Ovary (tissue), 9 donors: ENCODE data around the gene MOG. TPM values are rescaled to one million over a fixed set of nuclear protein-coding genes. Genes with fewer than 3 reads are reported as not detected.

ENCODE experiments used
- DNase-seq, 5 donors: peaks; one replicate each; pipeline ENCODE4 v3.0.0-alpha.2; 2019 to 2020
- H3K27ac ChIP-seq, 2 donors: fragments of 200-600 bp; one replicate each; pipeline versions ENCODE4 v1.5.1 to v1.8.0; 2019 to 2022
- H3K27me3 ChIP-seq: fragments of 200-600 bp; one replicate; pipeline ENCODE4 v1.8.0; 2022
- H3K36me3 ChIP-seq: fragments of 200-600 bp; sonication (generic); one replicate; pipeline ENCODE4 v1.5.1; 2019
- H3K4me1 ChIP-seq: one replicate; pipeline ENCODE4 v1.8.1; 2013; ENCODE audit warnings: mild to moderate bottlenecking, moderate library complexity; ENCODE audit not compliant: insufficient read depth
- H3K4me3 ChIP-seq: fragments of 200-600 bp; sonication (generic); one replicate; pipeline ENCODE4 v1.5.1; 2017
- H3K9me3 ChIP-seq, 2 donors: fragments of 200-600 bp in 1 of 2; sonication (generic) in 1 of 2; one replicate each; pipeline versions ENCODE4 v1.5.1 to v1.8.1; 2013 to 2019; ENCODE audit warnings: mild to moderate bottlenecking in 1 of 2, moderate library complexity in 1 of 2
- EP300 ChIP-seq: sonication (generic); formaldehyde crosslinking; IDR thresholded peaks from one replicate; pipeline ENCODE4 v1.6.1; 2017; ENCODE audit warnings: antibody characterized with exemption
- POLR2A ChIP-seq: fragments of 450-650 bp; IDR thresholded peaks from one replicate; pipeline ENCODE4 v1.6.1; 2017; ENCODE audit warnings: antibody characterized with exemption, mild to moderate bottlenecking, moderate library complexity
- WGBS, 3 donors: extraction: QIAGEN DNeasy Blood & Tissue Kit in 1 of 3; methylation state at CpG; one replicate each; pipeline versions ENCODE4 v1.1.5 to v1.1.7; 2013 to 2017; 5-methylcytosine and 5-hydroxymethylcytosine counted together
- intact Hi-C, 4 donors: fragments of 100-400 bp; cut with DNase I; formaldehyde crosslinking; loops; one replicate each; pipeline versions ENCODE4 v1.11.0 to v1.15.1; 2022 to 2023
- polyA plus RNA-seq, 2 donors: library from polyadenylated mRNA; stranded (reverse); fragments of 200-250 nt in 1 of 2; fragments of 350-450 nt in 1 of 2; fragmentation: Illumina TruSeq in 1 of 2; extraction: RNeasy Lipid Tissue Mini Kit (QIAGEN cat#74804) in 1 of 2; gene quantifications; one replicate each; pipeline ENCODE4 v1.2.3, GENCODE V29; 2013 to 2014
- total RNA-seq, 7 donors: library from RNA; depleted of rRNA in 2 of 7; stranded (reverse); fragments of >200 nt in 2 of 7; fragmentation: NEBNext Ultra II Directional in 3 of 7; extraction: Animal tissue kit (Norgen Biotek cat#: 25700) in 3 of 7; gene quantifications; one replicate each; pipeline versions ENCODE4 v1.1.0 to v1.2.4, GENCODE V29; 2016 to 2023
- TF ChIP-seq, protein P1 (sequence below), 3 donors: fragments of 450-650 bp in 2 of 3; fragments of 200-600 bp in 1 of 3; IDR thresholded peaks; one replicate each; pipeline versions ENCODE4 v1.5.1 to v1.8.0; 2016 to 2022; ENCODE audit warnings: antibody characterized with exemption in 3 of 3, mild to moderate bottlenecking in 1 of 3
- donor health status: DM: no; HTN: no; CAD: no; lungs with moderate emphysema.
- donor health status: DM: no; HTN: no; CAD: no.
- donor health status: Bipolar disorder and iron deficiency.
- donor health status: DM: yes; HTN: yes; CAD: no.
- donor health status: DM: no; HTN: no; CAD: no.
- donor health status: DM: yes; HTN: yes; CAD: no.

Gene MOG
- total and polyA plus RNA-seq, 9 donors: 0.05 to 0.13 TPM; not detected in 7

- no peaks in the 10 kb centered on the region for H3K9me3 ChIP-seq
- peak; percentile 71 to 81 (median 78) for DNase-seq
- no peaks in the 10 kb centered on the region for H3K27me3 ChIP-seq
- H3K36me3 ChIP-seq: no peaks in the 10 kb centered on the region
- WGBS, 3 donors: 3 to 4% (median 4%) methylated on average over 24 to 53 of the region's 53 CpGs
- intact Hi-C loops: no loop called here
- H3K4me1 ChIP-seq: peaks cover 11% of the 10 kb centered on the region
- TF ChIP-seq POLR2A (no peak), EP300 (no peak)
- TF ChIP-seq, protein P1, sequence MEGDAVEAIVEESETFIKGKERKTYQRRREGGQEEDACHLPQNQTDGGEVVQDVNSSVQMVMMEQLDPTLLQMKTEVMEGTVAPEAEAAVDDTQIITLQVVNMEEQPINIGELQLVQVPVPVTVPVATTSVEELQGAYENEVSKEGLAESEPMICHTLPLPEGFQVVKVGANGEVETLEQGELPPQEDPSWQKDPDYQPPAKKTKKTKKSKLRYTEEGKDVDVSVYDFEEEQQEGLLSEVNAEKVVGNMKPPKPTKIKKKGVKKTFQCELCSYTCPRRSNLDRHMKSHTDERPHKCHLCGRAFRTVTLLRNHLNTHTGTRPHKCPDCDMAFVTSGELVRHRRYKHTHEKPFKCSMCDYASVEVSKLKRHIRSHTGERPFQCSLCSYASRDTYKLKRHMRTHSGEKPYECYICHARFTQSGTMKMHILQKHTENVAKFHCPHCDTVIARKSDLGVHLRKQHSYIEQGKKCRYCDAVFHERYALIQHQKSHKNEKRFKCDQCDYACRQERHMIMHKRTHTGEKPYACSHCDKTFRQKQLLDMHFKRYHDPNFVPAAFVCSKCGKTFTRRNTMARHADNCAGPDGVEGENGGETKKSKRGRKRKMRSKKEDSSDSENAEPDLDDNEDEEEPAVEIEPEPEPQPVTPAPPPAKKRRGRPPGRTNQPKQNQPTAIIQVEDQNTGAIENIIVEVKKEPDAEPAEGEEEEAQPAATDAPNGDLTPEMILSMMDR (IDR thresholded peaks at IDR 0.05): no peak
- peak overlapping the region; percentile 31 to 43 for H3K27ac ChIP-seq
- peak overlapping the region; percentile 79 for H3K4me3 ChIP-seq
These were observed 24.8 kb upstream of the MOG start for GRCh38 chr6:29631860-29632731.

- Histone ChIP-seq H3K27ac (peak within 1 kb of the TSS; percentile 31 to 43), H3K36me3 (no peaks in the 10 kb centered on the region), H3K27me3 (no peaks in the 10 kb centered on the region), H3K4me1 (peaks cover 11% of the 10 kb centered on the region), H3K9me3 (no peaks in the 10 kb centered on the region), H3K4me3 (peak within 1 kb of the TSS; percentile 79)
- WGBS, 3 donors: 0 to 1% (median 1%) methylated on average over 38 to 57 of the region's 57 CpGs
- DNase-seq: peak; percentile 85 to 90 (median 90)
- TF ChIP-seq EP300: no peak
- TF ChIP-seq POLR2A: peak; percentile 39
- intact Hi-C loops: no loop called here
These were observed 23.9 kb upstream of the MOG start, which contains the start of gene GABBR1 for GRCh38 chr6:29632789-29633533. GABBR1 (minus strand) TSS chr6:29633183; CDS start chr6:29632385, 798 bp downstream.

GRCh38 chr6:29633534-29633905 is 23.4 kb upstream of the MOG start:
- Histone ChIP-seq H3K9me3 (no peaks in the 10 kb centered on the region), H3K4me1 (peaks cover 11% of the 10 kb centered on the region), H3K36me3 (no peaks in the 10 kb centered on the region), H3K27me3 (no peaks in the 10 kb centered on the region), H3K27ac (peak overlapping the region in 1 of 2 donors; percentile 43), H3K4me3 (peak overlapping the region; percentile 79)
- TF ChIP-seq, protein P1 (IDR thresholded peaks at IDR 0.05): no peak
- TF ChIP-seq POLR2A (no peak), EP300 (no peak)
- intact Hi-C loops: no loop called here
- 0 to 1% (median 0%) methylated on average over 9 of the region's 9 CpGs for WGBS, 3 donors
- no peak for DNase-seq

DNA sequence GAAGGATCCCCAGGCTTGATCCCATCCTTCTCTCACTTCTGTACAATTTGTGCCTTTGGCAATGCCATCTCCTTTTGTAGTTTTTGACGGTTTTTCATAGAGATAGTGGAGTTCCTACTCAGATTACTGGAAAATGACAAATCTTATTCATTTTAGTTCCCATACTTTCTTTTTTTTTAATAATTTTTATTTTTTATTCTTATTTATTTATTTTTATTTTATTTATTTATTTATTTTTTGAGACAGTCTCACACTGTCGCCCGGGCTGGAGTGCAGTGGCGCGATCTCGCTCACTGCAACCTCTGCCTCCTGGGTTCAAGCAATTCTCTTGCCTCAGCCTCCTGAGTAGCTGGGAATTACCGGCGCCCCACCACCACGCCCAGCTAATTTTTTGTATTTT is 19.6 kb upstream of the MOG start:
- no peak for DNase-seq
- WGBS, 3 donors: 85 to 94% (median 88%) methylated on average over 9 of the region's 9 CpGs
- Histone ChIP-seq H3K4me3 (no peak overlapping the region), H3K4me1 (no peaks in the 10 kb centered on the region), H3K27ac (no peak overlapping the region), H3K27me3 (no peaks in the 10 kb centered on the region), H3K9me3 (no peaks in the 10 kb centered on the region), H3K36me3 (no peaks in the 10 kb centered on the region)
- TF ChIP-seq EP300: no peak
- TF ChIP-seq POLR2A: no peak
- TF ChIP-seq, protein P1 (IDR thresholded peaks at IDR 0.05): no peak
- intact Hi-C loops: no loop called here
